ENCODE results near the gene SBK2. TPM values are rescaled to one million over a fixed set of nuclear protein-coding genes. Genes with fewer than 3 reads are reported as not detected.

Gene SBK2
- total and polyA plus RNA-seq, 4 donors = 0.31 TPM; not detected in 3

DNA sequence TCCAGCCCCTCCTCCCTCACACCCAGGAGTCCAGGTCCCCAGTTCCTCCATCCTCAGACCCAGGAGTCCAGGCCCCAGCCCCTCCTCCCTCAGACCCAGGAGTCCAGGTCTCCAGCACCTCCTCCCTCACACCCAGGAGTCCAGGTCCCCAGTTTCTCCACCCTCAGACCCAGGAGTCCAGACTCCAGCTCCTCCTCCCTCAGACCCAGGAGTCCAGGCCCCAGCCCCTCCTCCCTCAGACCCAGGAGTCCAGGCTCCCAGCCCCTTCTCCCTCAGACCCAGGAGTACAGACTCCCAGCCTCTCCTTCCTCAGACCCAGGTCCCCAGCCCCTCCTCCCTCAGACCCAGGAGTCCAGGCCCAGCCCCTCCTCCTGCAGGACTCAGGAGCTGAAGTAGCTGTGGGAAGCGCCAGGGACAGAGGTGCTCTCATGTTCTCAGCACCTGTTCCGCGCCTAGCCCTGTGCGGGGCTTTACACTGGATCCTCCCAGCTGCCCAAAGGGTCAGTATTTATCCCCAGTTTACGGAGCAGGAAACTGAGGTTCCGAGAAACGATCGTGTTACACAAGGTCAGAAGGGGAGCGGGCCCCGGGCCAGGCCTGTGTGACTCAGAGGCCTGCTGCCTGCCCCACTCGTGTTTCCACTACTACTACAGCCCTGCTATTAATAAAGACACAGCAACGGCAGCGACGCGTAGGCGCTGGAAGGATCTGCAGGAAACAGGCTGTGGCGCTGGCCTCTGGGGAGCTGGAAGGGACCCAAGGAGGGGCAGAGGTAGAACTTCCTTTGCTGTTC is 10.1 kb upstream of the SBK2 start:
- H3K27ac ChIP-seq (ENCODE audit: low read depth in 1 of 2, low read length in 1 of 2) = peak overlapping the region; percentile 55 to 65
- TF ChIP-seq CTCF (IDR thresholded peaks at IDR 0.05; ENCODE audit: control extremely low read depth, extremely low read depth) = no peak

DNA sequence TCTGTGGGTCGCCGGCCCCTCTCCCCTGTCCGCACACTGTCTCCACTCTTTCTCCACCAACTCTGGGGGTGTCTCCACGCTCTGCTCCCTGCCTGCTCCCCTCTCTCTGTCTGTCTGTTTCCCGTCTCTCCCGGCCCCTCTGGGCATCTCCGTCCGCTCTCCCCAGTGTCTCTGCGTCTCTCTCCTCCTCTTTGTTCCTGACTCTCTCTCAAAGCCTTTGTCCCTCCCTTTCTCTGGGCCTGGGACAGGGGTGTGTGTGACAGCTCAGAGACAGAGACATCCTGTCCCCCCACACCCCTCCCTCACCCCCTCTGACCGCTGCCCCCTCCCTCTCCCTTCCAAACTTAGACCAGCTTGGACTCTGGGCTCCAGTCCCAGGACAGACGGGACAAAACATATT is 9.1 kb upstream of the SBK2 start:
- Histone ChIP-seq H3K9me3 (ENCODE audit: control insufficient read depth in 4 of 4, insufficient read depth in 3 of 4, low read length in 3 of 4) (no peaks in the 10 kb centered on the region), H3K27me3 (ENCODE audit: control insufficient read depth in 3 of 3, insufficient read depth in 3 of 3, low read length in 2 of 3) (peaks cover 0 to 16% (median 6%) of the 10 kb centered on the region in 3 donors), H3K27ac (ENCODE audit: low read depth in 1 of 2, low read length in 1 of 2) (peak overlapping the region in 1 of 2 donors; percentile 83), H3K36me3 (ENCODE audit: control insufficient read depth in 4 of 4, insufficient read depth in 4 of 4, low read length in 4 of 4) (no peaks in the 10 kb centered on the region), H3K4me3 (no peak overlapping the region), H3K4me1 (ENCODE audit: control insufficient read depth in 5 of 5, insufficient read depth in 5 of 5, low read length in 5 of 5) (peaks cover 0 to 23% (median 4%) of the 10 kb centered on the region in 5 donors), H3K9ac (ENCODE audit: insufficient read depth in 1 of 2, low read length in 2 of 2) (no peak overlapping the region)
- DNase-seq (peak; percentile 73 to 89 (median 82)), ATAC-seq (ENCODE audit: insufficient read depth, low FRiP score) (no peak)
- no peak for TF ChIP-seq CTCF (IDR thresholded peaks at IDR 0.05; ENCODE audit: control extremely low read depth, extremely low read depth)
- 54 to 74% methylated on average over 11 of the region's 11 CpGs for WGBS, 2 donors

More for the DNA sequence above, 10.1 kb upstream of the SBK2 start:
- Histone ChIP-seq H3K9me3 (ENCODE audit: control insufficient read depth in 4 of 4, insufficient read depth in 3 of 4, low read length in 3 of 4) (no peaks in the 10 kb centered on the region), H3K9ac (ENCODE audit: insufficient read depth in 1 of 2, low read length in 2 of 2) (no peak overlapping the region), H3K27me3 (ENCODE audit: control insufficient read depth in 3 of 3, insufficient read depth in 3 of 3, low read length in 2 of 3) (peaks cover 0 to 20% (median 9%) of the 10 kb centered on the region in 3 donors), H3K4me1 (ENCODE audit: control insufficient read depth in 5 of 5, insufficient read depth in 5 of 5, low read length in 5 of 5) (peaks cover 0 to 23% (median 4%) of the 10 kb centered on the region in 5 donors), H3K4me3 (no peak overlapping the region), H3K36me3 (ENCODE audit: control insufficient read depth in 4 of 4, insufficient read depth in 4 of 4, low read length in 4 of 4) (no peaks in the 10 kb centered on the region)
- DNase-seq (peak in 2 of 3 donors; percentile 26 to 51), ATAC-seq (ENCODE audit: insufficient read depth, low FRiP score) (peak; percentile 60)
- WGBS, 2 donors = 16 to 27% methylated on average over 17 of the region's 17 CpGs

DNA sequence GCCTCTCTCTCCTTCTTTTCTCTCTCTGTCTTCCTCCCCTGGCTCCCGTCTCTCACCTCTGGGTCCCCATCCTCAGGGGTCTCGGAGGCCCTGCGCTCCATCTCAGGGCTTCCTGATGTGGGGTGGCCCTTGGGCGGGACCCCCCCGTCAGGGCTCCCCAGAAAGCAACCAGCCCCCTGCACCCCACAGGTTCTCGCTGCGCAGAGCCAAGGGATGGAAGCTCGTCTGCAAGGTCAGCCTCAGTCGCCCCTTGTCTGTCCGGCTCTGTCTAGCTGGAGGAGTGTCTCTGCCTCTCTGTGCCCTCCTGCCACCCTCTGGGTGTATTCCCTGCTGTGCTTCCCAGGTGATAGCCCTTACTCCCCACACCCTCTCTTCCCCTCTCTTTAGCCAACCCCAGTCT is 8.5 kb upstream of the SBK2 start, which contains the start of gene SBK3:
TSS of gene SBK3 (minus strand) at position 101 of the 400 bp plus-strand sequence. CDS start at position 101, 0 bp downstream.
- DNase-seq (no peak), ATAC-seq (ENCODE audit: insufficient read depth, low FRiP score) (no peak)
- no peak for TF ChIP-seq CTCF (IDR thresholded peaks at IDR 0.05; ENCODE audit: control extremely low read depth, extremely low read depth)
- no peak within 1 kb of the TSS for H3K9ac ChIP-seq (ENCODE audit: insufficient read depth in 1 of 2, low read length in 2 of 2)
- no peak within 1 kb of the TSS for H3K4me3 ChIP-seq
- peaks cover 0 to 23% (median 4%) of the 10 kb centered on the region in 5 donors for H3K4me1 ChIP-seq (ENCODE audit: control insufficient read depth in 5 of 5, insufficient read depth in 5 of 5, low read length in 5 of 5)
- 82 to 96% methylated on average over 10 of the region's 10 CpGs for WGBS, 2 donors
- H3K27ac ChIP-seq (ENCODE audit: low read depth in 1 of 2, low read length in 1 of 2) = peak within 1 kb of the TSS in 1 of 2 donors; percentile 83
- H3K27me3 ChIP-seq (ENCODE audit: control insufficient read depth in 3 of 3, insufficient read depth in 3 of 3, low read length in 2 of 3) = peaks cover 0 to 16% (median 5%) of the 10 kb centered on the region in 3 donors
- H3K9me3 ChIP-seq (ENCODE audit: control insufficient read depth in 4 of 4, insufficient read depth in 3 of 4, low read length in 3 of 4) = no peaks in the 10 kb centered on the region
- H3K36me3 ChIP-seq (ENCODE audit: control insufficient read depth in 4 of 4, insufficient read depth in 4 of 4, low read length in 4 of 4) = no peaks in the 10 kb centered on the region

Data from lung (tissue), 12 donors.